Inferior parietal cortex (tissue), 1 donor: ENCODE measurements around the gene COL4A5.
A peak's percentile ranks its signal among the peaks of the same experiment; 100 is the strongest.

Experiments
- DNase-seq: peaks from one replicate; pipeline ENCODE4 v3.0.0-alpha.2; 2016; ENCODE audit errors: extremely low spot score

The COL4A5 gene

DNA sequence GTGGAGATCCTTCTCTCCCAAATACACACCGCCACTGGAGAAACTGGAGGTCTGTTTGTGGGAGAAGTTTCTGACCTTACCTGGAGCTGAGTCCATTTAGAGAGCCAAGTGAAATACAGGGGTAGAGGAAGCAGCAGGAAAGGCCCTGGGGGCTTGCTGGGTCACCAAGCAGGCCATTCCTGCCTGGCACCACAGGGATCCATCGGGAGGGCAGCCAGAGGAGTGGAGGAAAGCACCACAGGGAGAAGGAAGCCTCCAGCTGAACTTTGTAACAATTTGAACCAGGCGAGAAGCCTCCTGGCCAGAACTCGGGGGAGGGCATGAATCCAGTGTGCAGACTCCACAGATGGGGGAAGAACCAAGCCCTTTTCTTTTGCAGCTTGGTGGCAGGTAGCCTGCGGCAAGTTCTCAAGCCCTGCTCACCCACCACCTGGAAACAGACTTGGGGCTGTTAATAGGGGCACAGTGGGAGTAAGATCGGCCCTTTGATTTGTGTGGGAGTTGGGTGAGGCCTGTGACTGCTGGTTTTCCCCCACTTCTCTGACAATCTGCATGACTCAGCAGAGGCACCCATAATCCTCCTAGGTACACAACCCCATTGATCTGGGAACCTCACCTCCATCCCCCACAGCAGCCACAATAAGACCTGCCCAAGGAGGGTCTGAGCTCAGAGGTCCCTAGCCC lies 202.1 kb downstream of the COL4A5 start:
- no peak for DNase-seq

DNA sequence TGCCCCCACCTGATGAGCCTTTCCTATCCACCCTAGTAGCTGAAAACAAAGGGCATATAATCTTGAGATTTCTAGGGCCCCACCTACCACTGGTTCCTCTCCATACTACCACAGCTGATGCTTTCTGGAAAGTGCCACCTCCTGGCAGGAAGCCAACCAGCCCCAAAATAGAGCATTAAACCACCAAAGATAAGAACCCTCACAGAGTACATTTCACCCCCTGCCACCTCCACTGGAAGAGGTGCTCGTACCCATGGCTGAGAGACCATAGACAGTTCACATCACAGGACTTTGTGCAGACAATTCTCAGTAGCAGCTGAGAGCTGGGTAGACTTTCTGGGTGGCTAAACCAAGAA lies 202.6 kb downstream of the COL4A5 start:
- no peak for DNase-seq

DNA sequence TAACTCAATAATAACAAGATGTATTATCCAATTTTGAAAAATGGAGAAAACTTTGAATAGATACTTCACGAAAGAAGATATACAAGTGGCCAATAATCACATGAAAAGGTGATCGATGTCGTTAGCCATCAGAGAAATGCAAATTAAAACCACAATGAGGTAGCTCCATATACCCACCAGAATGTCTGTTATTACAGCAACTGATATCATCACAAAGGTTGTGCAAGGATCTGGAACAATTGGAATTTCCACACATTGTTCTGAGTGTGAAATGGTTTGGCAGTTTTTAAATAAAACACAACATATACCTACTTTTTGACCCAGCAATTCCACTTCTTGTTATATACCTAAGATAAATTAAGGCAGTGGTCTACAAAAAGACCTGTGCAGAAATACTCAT lies 225.1 kb downstream of the COL4A5 start:
- DNase-seq = no peak

DNA sequence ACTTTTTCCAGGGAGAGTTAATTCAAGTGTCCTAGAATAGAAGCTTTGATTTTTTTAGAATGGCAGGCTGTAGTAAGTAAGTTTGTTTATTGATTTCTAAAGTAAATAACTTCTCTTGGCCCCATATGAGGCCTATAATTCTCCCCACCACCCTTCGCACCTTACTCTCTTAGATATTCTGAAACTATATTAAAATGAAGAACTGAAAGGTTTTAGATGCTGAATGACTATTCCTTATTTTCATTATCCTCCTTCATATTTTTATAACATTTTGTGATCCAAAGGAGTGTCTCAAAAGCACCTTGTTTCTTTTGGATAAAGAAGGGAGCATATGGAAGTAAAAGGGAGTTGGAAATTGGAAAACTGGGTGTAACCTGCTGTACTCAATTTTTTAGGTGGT lies 226.5 kb downstream of the COL4A5 start:
- no peak for DNase-seq

DNA sequence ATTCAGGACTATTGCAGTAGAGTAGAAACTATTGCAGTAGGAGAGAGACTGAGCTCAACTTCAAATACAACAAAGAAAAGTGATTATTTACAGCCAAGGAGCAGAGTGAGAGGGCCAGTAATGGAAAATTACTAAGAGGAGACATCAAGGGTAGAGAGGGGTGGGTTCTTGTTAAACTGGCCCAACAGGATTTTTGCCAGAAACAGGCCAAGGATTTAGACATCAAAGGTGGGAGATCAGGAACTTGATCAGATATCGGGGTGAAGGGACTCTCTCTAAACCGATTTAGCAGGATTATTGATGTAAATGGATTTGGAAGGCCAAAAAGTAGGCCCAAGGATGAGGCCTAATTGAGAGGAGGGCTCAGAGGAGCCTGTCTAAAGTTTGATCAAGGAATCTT lies 231.9 kb downstream of the COL4A5 start:
- no peak for DNase-seq

DNA sequence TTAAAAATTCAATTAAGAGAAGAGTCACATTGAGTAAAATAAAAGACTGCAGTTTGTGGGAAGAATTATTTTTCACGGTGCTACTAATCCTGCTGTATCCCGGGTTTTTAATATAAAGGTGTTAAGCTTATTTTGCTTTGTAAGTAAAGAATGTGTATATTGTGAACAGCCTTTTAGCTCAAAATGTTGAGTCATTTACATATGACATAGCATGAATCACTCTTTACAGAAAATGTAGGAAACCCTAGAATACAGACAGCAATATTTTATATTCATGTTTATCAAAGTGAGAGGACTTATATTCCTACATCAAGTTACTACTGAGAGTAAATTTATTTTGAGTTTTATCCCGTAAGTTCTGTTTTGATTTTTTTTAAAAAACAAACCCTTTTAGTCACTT lies 257.1 kb downstream of the COL4A5 start:
- no peak for DNase-seq

DNA sequence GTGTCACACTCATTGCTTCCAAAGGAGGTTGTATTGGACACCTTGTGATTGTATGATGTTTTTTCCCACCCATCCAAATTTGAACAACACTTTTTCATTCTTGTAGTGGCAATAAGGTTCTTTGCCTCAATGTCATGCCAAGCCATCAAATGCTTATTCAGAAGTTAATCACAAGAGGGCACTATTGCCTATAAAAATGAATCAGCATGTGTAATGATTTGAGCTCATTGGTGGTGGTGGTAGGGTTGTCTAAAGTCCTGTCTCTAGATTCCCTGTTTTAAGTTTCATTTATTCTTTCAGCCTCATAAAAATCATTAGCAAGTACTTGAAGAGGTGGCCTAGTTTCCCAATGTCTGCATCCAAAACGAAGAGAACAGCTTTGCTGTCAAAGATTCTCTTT lies 259.7 kb downstream of the COL4A5 start:
- peak; percentile 49 for DNase-seq

DNA sequence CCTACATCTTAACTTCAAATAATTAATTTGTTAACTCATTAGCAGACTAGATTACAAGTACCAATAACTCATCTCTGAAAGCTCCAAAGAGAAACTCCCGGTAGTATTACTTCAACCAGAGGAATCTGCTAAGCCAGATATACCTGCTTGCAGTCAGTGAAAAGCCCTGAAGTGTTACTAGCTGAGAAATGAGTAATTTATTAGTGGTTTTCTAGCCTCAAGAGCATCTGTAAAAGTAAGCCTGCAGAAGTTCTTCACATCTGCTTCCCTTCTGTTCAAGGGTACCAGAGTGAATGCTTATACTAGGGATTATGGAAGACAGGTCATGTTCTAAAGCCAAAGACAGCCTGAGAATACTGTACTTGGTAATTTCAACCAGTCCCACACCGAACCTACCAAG lies 262.0 kb downstream of the COL4A5 start:
- DNase-seq = no peak

DNA sequence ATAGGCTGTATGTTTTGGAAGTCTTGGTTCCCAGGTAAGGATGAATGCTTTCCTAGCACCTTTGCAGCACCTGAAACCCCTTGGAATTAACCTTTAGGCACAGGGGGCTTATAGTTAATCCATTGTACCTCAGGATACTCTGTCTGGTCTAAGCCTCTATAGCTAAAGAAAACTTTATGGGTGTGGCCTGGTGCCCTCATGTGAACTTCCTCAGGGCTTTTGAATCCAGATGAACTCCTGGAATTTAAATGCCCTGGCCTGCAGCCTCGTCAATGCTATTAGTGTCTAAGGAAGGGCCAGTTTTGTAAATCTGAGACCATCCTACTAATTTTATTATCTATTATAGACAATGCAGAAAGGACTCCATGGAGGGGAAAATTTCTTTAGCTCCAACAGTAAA lies 262.9 kb downstream of the COL4A5 start:
- DNase-seq = no peak

DNA sequence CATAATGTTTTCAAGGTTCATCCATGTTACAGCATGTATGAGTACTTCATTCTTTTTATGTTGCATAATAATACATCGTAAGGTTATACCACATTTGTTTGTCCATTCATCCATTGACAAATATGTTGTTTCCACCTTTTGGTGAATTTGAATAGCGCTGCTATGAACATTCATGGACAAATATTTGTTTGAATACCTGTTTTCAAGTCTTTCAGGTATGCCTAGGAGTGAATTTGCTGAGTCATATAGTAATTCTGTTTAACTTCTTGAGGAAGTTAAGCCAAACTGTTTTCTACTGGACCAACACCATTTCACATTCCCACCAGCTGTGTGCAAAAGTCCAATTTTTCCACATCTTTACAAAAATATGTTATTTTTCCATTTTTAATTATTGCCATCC lies 265.2 kb downstream of the COL4A5 start:
- DNase-seq = no peak

DNA sequence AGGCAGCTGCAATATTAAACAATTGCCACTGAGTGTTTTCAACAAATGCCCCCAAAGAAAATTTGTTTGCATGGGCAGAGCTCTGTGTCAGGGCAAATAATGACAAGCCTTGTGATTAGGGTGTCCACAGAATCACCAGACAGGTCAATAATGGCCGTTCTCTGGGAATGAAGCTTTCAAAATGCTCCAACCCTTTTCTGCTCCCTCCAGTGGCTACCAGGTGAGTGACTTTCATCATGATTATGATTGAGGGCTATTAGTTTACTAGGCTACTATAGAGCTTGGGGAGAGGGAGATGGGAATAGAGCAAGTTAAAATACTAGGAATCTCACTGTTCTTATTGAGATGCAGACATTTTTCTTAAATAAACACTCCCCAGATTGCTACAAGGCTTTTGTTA lies 273.2 kb downstream of the COL4A5 start:
- DNase-seq = no peak

DNA sequence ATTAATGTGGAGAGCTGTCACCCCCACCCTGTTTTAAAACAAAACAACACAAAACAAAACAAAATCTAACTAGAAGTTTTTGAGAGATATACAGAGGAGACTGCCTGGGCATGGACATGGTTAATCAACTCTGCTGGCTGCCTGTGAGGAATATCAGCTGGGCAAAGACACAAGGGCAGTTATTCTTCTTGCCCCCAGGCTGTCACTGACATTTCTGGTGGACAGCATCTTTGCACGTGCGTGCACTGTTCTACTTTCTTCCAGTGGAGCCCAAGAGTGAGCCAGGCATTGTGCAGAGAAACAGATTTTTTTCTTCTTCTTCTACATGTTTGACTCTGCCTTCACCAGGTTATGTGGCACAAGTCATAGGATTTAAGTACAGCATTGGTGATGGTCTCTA lies 282.9 kb downstream of the COL4A5 start:
- DNase-seq = no peak

DNA sequence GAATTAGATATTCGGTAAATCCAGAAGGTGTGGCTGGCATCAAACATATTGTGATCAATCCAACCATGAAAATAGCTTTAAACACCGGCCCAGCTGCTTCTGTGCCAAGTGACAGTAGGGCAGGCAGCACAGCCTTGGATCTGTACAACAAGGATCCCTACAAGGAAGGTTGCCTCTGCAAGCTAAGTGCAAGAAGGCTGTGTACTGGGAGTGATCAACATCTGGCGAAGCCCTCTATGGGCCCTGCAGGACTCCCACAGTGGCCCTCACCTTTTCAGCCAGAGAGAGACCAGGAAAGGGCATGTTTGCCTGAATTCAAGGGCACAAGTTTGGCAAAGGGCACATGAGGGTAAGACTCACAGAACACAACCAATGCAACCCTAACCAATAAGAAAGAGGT lies 287.1 kb downstream of the COL4A5 start:
- no peak for DNase-seq

DNA sequence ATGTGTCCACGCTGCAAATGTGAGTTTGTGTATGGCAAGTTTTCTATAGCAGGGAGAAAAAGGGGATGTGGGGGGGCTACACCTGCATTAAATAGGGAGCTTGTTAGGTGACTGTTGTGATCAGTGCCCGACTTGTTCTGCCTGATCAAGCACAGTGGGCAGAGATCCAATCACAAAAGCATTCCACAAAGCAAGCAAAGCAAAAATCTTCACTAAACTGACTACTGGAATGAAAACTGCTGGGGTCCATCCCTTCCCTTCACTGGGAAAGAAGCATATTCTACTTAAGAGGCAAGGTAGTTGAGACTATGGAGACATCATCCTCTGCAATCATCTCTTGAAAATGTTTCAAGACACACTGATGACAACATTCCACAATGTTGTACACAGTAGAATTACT lies 291.5 kb downstream of the COL4A5 start:
- DNase-seq = no peak

DNA sequence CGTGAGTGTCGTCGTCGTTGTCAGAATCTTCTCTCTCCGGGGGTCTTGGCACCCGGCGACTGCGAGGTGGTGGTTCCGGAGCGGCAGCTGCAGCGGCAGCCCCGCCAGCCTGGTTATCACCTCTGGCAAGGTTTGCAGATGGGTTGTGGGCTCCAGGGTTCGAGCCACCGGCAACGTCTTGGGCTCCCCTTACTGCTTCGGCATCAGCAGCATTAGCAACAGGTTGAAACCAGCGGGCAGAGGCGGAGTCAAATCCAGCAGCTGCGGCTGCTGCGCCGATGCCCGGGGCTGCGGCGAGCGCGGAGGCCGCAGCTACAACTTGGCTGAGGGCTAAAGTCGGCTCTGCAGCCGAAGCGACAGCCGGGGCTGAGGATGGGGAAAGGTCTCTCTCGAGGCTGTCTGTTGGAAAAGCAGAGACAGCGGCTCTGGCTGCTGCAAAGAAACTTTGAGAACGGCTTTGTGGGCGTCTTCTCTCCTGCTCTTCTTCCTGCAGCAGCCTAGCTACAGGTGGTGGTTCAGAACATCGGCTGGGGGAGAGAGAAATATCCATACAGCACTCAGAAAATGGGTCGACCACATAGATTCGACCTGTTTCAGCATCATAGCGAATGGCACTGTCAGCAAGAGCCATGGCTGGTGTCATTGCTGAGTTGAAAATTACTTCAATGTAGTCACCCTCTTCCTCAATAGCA lies 293.1 kb downstream of the COL4A5 start:
- no peak for DNase-seq

DNA sequence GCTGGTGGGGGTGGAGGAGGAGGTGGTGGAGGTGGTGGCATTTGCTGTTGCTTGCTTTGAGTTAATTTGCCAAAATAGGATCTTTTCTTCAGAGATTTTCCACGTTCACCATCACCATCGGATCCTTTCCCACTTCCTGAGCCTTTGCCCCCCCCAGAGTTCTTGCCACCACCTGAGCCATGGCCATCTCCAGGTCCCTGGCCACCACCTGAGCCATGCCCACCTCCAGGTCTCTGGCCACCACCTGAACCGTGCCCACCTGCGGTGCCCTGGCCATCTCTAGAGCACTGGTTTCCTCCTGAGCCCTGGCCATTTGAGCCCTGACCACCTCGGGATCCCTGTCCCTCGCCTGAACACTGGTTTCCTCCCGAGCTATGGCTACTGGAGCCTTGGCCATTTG lies 294.8 kb downstream of the COL4A5 start:
- no peak for DNase-seq

DNA sequence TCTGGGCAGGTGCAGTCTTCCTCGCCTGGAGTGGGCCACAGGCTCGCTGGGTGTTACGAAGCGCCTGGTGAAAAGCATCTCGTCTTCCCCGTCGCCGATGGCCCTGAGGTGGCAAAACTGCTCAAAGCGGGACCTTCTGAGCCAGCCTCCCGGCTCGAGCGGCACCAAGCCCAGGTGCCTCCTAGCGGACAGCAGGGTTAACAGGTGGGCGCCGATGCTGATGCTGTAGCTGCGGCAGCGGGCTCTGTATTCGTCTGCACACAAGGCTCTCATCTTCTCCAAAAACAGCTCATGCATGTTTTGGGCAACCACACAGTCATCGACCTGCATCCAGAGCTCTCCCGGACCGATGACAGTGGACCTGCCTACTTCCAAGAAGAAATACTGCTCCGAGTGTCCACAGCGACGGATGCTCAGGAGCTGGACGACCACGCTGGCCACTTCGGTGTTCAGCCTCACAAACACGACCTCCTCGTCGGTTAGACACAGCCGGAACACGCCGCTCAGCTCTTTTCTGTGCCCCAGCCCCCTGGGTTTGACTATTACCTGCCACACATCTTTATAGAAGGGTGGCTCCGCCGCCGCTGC lies 295.5 kb downstream of the COL4A5 start:
- DNase-seq = no peak

DNA sequence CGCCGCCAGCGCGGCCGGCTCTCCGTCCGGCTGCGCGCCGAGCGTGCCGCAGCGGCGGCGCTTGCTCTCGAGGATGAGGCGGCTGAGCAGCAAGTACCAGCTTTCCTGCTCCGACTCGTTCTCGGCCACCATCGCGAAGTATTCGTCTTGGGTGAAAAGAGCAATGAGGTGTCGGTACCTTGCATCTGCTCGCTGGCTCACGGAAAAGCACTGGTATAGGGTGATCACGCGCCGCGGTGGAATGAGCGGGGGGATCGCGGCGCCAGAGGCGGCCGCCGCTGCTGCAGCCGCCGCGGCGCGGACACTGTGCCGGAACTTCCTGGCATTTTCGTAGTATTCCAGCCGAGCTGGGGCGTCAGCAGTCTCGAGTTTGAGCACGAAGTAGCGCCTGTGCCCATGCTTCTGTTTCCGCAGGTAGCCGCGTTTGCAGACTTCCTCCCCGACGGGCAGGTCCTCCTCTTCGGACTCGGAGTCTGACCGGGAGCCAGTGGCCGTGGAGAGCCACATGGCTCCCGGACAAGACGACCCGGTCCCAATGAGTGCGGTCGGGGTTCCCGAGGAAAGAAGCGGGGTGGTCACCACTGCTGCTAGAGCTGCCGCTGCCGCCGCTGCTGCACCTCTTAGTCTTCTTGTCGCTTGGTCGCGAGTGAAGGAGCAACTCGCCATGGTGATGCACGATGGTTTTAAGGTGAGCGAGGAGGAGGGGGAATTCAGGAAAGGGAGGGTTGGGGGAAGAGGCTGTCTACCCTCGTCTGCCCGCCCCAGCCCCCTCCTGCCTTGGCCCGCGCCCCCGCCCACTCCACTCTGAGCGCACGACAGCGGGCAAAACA lies 296.3 kb downstream of the COL4A5 start:
- no peak for DNase-seq

DNA sequence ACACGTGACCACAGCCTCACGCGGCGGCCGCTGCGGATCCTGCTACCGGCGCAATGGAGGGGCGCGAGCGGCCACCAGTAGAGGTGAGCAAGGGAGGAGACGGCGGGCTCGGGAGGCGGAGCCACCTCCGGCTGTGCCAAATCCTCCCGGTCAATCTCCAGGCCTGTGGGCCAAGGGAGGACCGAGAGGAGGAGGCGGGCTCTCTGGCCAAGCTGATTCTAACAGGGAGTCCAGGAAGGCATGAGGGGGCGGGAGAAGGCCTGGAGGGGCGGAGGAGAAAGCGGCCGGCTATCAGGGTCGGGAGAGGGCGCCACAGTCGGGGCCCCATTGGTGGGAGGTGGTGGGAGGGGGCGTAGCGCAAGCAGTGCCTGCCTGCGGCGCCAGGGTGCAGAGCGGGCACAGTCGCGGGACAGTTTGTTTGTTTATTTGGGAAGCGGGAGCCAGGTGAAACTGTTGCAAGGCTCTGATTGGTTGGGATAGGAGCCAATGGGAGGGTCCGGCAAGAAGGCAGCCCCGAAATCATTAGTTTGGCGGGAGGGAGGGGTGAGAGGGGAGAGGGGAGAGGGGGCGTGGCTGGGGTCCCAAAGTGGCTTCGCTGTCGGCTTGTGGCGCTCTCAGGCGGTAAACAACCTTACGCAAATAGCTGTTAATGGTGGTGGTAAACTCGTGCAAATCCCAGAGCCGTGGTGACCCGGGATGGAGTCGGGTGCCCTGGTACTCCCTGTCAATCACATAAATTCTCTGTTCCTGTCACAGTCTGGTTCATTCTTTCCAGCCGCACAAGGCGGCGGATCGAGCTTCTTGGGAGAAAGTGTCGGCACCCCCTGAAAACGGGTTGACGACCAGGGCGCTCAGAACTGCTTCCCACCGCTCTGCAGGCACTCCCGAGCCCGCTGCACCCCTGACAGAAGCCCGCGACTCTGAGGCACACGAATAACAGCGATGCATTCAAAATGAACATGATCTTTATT lies 297.2 kb downstream of the COL4A5 start, which contains the start of gene IRS4:
Gene IRS4, minus strand, starts transcription at position 55 of the 971 bp plus-strand sequence.
- DNase-seq = no peak

DNA sequence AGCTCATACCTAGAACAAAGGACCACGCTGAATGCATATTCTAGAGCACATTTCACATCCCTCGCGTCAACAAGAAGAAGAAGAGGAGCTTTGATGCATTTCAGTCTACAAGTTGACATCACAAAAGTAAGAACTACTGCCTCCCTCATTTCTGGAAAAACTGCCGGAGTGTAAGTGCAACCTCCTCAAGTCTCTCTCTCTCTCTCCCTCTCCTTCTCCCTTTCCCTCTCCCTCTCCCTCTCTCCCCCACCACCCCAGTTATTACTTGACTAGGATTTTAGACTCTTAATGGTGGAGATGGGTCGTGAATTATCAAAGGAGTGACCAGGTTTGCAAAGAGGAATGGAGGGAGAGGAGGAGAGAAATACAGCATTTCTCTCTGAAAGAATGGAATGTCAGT lies 298.1 kb downstream of the COL4A5 start:
- DNase-seq = no peak

DNA sequence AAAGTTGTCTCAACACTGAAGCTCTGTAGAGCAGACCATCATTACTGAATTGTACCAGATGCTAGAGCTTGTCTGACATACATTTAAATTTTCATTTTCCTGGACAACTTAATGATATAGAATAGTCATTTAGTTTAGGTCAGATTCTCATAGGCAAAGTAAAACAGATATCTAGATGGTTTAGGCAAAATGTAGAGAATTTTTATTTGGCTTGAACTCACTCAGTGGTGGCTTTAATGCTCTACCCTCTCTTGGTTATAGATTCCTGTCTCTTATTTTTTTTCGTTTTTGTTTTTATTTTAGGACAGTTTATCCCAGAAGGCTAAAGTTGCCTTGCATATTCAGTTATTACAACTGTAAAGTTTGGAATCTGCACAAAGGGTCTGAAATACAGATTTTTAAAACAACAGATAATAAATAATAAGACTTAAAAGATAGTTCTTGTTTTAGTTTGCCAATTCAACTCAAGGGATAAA lies 300.7 kb downstream of the COL4A5 start:
- no peak for DNase-seq
